ENCODE results near the gene COL9A1. TPM values are rescaled to one million over a fixed set of nuclear protein-coding genes. Genes with fewer than 3 reads are reported as not detected.

COL9A1 gene
- total and polyA plus RNA-seq, 2 donors (not counting 1 experiment from before 2014, with no cell fraction given): not detected

- DNase-seq (no peak), ATAC-seq (ENCODE audit: low read depth) (no peak)
- H3K4me3 ChIP-seq (ENCODE audit: control extremely low read depth in 1 of 5, extremely low read depth in 1 of 5, insufficient read depth in 1 of 5, low read depth in 2 of 5, low read length in 4 of 5): no peak overlapping the region
- Mint-ChIP-seq H3K27me3 (peaks cover 23% of the 10 kb centered on the region), H3K4me1 (no peaks in the 10 kb centered on the region), H3K27ac (no peak overlapping the region), H3K4me3 (no peak overlapping the region), H3K9me3 (ENCODE audit: insufficient read depth) (no peaks in the 10 kb centered on the region)
- no peaks in the 10 kb centered on the region for H3K79me2 ChIP-seq (ENCODE audit: control insufficient read depth, insufficient read depth, low read length)
- no CpG with 5 or more reads among the region's 2 CpGs for WGBS (ENCODE audit: insufficient coverage)
- no peaks in the 10 kb centered on the region for H3K4me1 ChIP-seq (ENCODE audit: control insufficient read depth in 2 of 2, insufficient read depth in 2 of 2, low read length in 2 of 2)
- ChIA-PET POLR2A (no interaction called here), CTCF (no interaction called here)
- peaks cover 0 to 4% (median 1%) of the 10 kb centered on the region in 4 experiments for H3K27me3 ChIP-seq (replicated peaks in 1 of 4; ENCODE audit: control extremely low read depth in 1 of 4, control insufficient read depth in 3 of 4, insufficient read depth in 4 of 4, low read length in 3 of 4)
- intact Hi-C loops (cut with micrococcal nuclease): no loop called here
- no peak for TF ChIP-seq CTCF (IDR thresholded peaks at IDR 0.05)
- no peak for TF ChIP-seq EZH2 (IDR thresholded peaks at IDR 0.05; ENCODE audit: borderline replicate concordance, insufficient read depth, low read depth, low read length, poor library complexity, severe bottlenecking)
- no peak overlapping the region for H3K9ac ChIP-seq (ENCODE audit: low read length)
- H4K20me1 ChIP-seq (ENCODE audit: control insufficient read depth, insufficient read depth, low read length, poor library complexity, severe bottlenecking): no peaks in the 10 kb centered on the region
- no peak overlapping the region for H3K4me2 ChIP-seq (replicated peaks; ENCODE audit: low read depth, low read length, poor library complexity, severe bottlenecking)
- H2AFZ ChIP-seq (ENCODE audit: insufficient read depth, low read depth, low read length, poor library complexity, severe bottlenecking): no peak overlapping the region
- no peak overlapping the region for H3K27ac ChIP-seq (ENCODE audit: low read length in 2 of 2)
- H3K36me3 ChIP-seq (replicated peaks in 1 of 2; ENCODE audit: control extremely low read depth in 1 of 2, control insufficient read depth in 1 of 2, extremely low read depth in 1 of 2, insufficient read depth in 2 of 2, low read length in 1 of 2): no peaks in the 10 kb centered on the region
- no peaks in the 10 kb centered on the region for H3K9me3 ChIP-seq (ENCODE audit: control extremely low read depth in 1 of 3, control insufficient read depth in 2 of 3, insufficient read depth in 1 of 3, low read length in 2 of 3)
Observed at GRCh38 chr6:70272071-70272470, 30.8 kb downstream of the COL9A1 start.

- no peaks in the 10 kb centered on the region for H3K4me1 Mint-ChIP-seq
- TF ChIP-seq CTCF (IDR thresholded peaks at IDR 0.05) (no peak), EZH2 (IDR thresholded peaks at IDR 0.05; ENCODE audit: borderline replicate concordance, insufficient read depth, low read depth, low read length, poor library complexity, severe bottlenecking) (no peak)
- CTCF ChIA-PET: interaction anchor here (1.4 kb wide), 1 partner anchor 99 kb away, joined by 4 read pairs; no protein-coding TSS in a partner anchor
Observed at GRCh38 chr6:70270287-70271005, 32.4 kb downstream of the COL9A1 start.

More at GRCh38 chr6:70270287-70271005, 32.4 kb downstream of the COL9A1 start:
- H3K4me3 ChIP-seq (ENCODE audit: control extremely low read depth in 1 of 5, extremely low read depth in 1 of 5, insufficient read depth in 1 of 5, low read depth in 2 of 5, low read length in 4 of 5): no peak overlapping the region
- WGBS (ENCODE audit: insufficient coverage): 84% methylated on average over 3 of the region's 8 CpGs
- no peak overlapping the region for H3K27ac ChIP-seq (ENCODE audit: low read length in 2 of 2)
- intact Hi-C loops (cut with micrococcal nuclease): no loop called here
- Mint-ChIP-seq H3K27ac (no peak overlapping the region), H3K9me3 (ENCODE audit: insufficient read depth) (no peaks in the 10 kb centered on the region), H3K4me3 (no peak overlapping the region), H3K27me3 (peaks cover 13% of the 10 kb centered on the region)
- H3K9me3 ChIP-seq (ENCODE audit: control extremely low read depth in 1 of 3, control insufficient read depth in 2 of 3, insufficient read depth in 1 of 3, low read length in 2 of 3): no peaks in the 10 kb centered on the region
- H2AFZ ChIP-seq (ENCODE audit: insufficient read depth, low read depth, low read length, poor library complexity, severe bottlenecking): no peak overlapping the region
- H3K79me2 ChIP-seq (ENCODE audit: control insufficient read depth, insufficient read depth, low read length): no peaks in the 10 kb centered on the region
- H3K9ac ChIP-seq (ENCODE audit: low read length): no peak overlapping the region
- H3K27me3 ChIP-seq (replicated peaks in 1 of 4; ENCODE audit: control extremely low read depth in 1 of 4, control insufficient read depth in 3 of 4, insufficient read depth in 4 of 4, low read length in 3 of 4): peaks cover 0 to 4% (median 1%) of the 10 kb centered on the region in 4 experiments
- DNase-seq (no peak), ATAC-seq (ENCODE audit: low read depth) (no peak)
- no peak overlapping the region for H3K4me2 ChIP-seq (replicated peaks; ENCODE audit: low read depth, low read length, poor library complexity, severe bottlenecking)
- no peaks in the 10 kb centered on the region for H4K20me1 ChIP-seq (ENCODE audit: control insufficient read depth, insufficient read depth, low read length, poor library complexity, severe bottlenecking)
- POLR2A ChIA-PET: no interaction called here
- H3K4me1 ChIP-seq (ENCODE audit: control insufficient read depth in 2 of 2, insufficient read depth in 2 of 2, low read length in 2 of 2): no peaks in the 10 kb centered on the region
- H3K36me3 ChIP-seq (replicated peaks in 1 of 2; ENCODE audit: control extremely low read depth in 1 of 2, control insufficient read depth in 1 of 2, extremely low read depth in 1 of 2, insufficient read depth in 2 of 2, low read length in 1 of 2): no peaks in the 10 kb centered on the region

Measured in B cell (primary cell).